DOHH2 (cell line): ENCODE results near the gene TJP2.

Experiments
- EZH2phosphoT487 ChIP-seq: fragments of 200-600 bp; sonication (generic); IDR thresholded peaks from 2 replicates; pipeline ENCODE4 v1.6.1; 2017; ENCODE audit warnings: borderline replicate concordance, mild to moderate bottlenecking, antibody characterized with exemption, low read length, moderate library complexity, mixed read lengths
- TF ChIP-seq, protein P1 (sequence below): fragments of 200-600 bp; sonication (generic); IDR thresholded peaks from one replicate; pipeline ENCODE4 v1.5.1; 2014; ENCODE audit warnings: antibody characterized with exemption, mild to moderate bottlenecking, low read depth, low read length; ENCODE audit not compliant: poor library complexity, severe bottlenecking

DNA sequence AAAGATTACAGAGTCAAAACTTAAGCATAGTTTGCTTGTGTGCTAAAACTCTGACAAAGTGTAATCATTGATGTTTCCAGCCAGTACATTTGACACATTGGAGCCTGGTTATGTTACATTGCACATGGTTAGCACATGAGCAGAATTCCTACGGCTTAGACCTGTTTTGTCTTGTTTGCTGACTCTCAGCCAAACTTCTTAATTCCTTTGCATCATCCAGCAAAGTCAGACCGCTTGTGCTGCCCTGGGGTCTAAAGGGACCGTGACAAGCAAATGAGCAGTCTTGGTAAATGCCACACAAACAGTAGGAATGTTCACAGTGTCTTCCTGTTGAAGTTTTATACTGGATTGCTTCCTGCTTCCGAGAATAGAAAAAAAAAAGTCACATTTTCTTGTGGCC lies 79.0 kb downstream of the TJP2 start:
- TF ChIP-seq, protein P1, sequence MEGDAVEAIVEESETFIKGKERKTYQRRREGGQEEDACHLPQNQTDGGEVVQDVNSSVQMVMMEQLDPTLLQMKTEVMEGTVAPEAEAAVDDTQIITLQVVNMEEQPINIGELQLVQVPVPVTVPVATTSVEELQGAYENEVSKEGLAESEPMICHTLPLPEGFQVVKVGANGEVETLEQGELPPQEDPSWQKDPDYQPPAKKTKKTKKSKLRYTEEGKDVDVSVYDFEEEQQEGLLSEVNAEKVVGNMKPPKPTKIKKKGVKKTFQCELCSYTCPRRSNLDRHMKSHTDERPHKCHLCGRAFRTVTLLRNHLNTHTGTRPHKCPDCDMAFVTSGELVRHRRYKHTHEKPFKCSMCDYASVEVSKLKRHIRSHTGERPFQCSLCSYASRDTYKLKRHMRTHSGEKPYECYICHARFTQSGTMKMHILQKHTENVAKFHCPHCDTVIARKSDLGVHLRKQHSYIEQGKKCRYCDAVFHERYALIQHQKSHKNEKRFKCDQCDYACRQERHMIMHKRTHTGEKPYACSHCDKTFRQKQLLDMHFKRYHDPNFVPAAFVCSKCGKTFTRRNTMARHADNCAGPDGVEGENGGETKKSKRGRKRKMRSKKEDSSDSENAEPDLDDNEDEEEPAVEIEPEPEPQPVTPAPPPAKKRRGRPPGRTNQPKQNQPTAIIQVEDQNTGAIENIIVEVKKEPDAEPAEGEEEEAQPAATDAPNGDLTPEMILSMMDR, result no peak
- no peak for TF ChIP-seq EZH2phosphoT487
